Measurements from ENCODE around the gene GCNA. TPM values are rescaled to one million over a fixed set of nuclear protein-coding genes. Genes with fewer than 3 reads are reported as not detected.

Gene GCNA, protein sequence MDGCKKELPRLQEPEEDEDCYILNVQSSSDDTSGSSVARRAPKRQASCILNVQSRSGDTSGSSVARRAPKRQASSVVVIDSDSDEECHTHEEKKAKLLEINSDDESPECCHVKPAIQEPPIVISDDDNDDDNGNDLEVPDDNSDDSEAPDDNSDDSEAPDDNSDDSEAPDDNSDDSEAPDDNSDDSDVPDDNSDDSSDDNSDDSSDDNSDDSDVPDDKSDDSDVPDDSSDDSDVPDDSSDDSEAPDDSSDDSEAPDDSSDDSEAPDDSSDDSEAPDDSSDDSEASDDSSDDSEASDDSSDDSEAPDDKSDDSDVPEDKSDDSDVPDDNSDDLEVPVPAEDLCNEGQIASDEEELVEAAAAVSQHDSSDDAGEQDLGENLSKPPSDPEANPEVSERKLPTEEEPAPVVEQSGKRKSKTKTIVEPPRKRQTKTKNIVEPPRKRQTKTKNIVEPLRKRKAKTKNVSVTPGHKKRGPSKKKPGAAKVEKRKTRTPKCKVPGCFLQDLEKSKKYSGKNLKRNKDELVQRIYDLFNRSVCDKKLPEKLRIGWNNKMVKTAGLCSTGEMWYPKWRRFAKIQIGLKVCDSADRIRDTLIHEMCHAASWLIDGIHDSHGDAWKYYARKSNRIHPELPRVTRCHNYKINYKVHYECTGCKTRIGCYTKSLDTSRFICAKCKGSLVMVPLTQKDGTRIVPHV
- total RNA-seq (2016; rRNA removed; fragmentation: Illumina TruSeq; extraction: Trizol) (0.17 and 0.66 TPM in 2 replicates), polyA plus RNA-seq (2011; rRNA removed) (0.38 and 0.44 TPM in 2 replicates), polyA minus RNA-seq (2011; rRNA and poly(A)+ RNA removed; ENCODE audit: low replicate concordance) (0.48 and 0.96 TPM in 2 replicates), Bru-seq, nascent RNA (percentile 39 among the genes with signal in this experiment), BruChase-seq, experiment 1, labeled RNA remaining after a 6-hour chase (percentile 73 among the genes with signal in this experiment), BruChase-seq, experiment 2, labeled RNA remaining after a 2-hour chase (percentile 60 among the genes with signal in this experiment)
- total RNA-seq (2016; cell fraction: cytosol; rRNA removed; fragmentation: Illumina TruSeq; extraction: Trizol; ENCODE audit: low read depth) = 0.35 and 0.51 TPM in 2 replicates
- total RNA-seq (2016; cell fraction: insoluble cytoplasmic fraction; rRNA removed; fragmentation: Illumina TruSeq; extraction: Trizol) = 0.27 and 0.32 TPM in 2 replicates
- total RNA-seq (2016; cell fraction: membrane; rRNA removed; fragmentation: Illumina TruSeq; extraction: Trizol) = 0.38 and 0.43 TPM in 2 replicates
- total RNA-seq (2016; cell fraction: nucleus; rRNA removed; fragmentation: Illumina TruSeq; extraction: Trizol) = 0.62 and 0.69 TPM in 2 replicates
- polyA plus RNA-seq (2011; cell fraction: cytosol; rRNA removed) = 0.09 and 0.12 TPM in 2 replicates
- 1.7 and 2.0 TPM in 2 replicates for polyA plus RNA-seq (2011; cell fraction: nucleus; rRNA removed)
- polyA plus RNA-seq (2012) = 0.27 and 0.55 TPM in 2 replicates
- 0.05 and 0.11 TPM in 2 replicates for polyA plus RNA-seq (2016; cell fraction: cytosol; fragmentation: Illumina TruSeq; extraction: Trizol; ENCODE audit: low read depth)
- 0.17 and 0.27 TPM in 2 replicates for polyA plus RNA-seq (2016; cell fraction: insoluble cytoplasmic fraction; fragmentation: Illumina TruSeq; extraction: Trizol; ENCODE audit: low read depth)
- polyA plus RNA-seq (2016; cell fraction: membrane; fragmentation: Illumina TruSeq; extraction: Trizol; ENCODE audit: low read depth) = 0.17 and 0.20 TPM in 2 replicates
- polyA plus RNA-seq (2016; cell fraction: nucleus; fragmentation: Illumina TruSeq; extraction: Trizol; ENCODE audit: insufficient read depth, low read depth) = 1.8 and 2.4 TPM in 2 replicates
- polyA minus RNA-seq (2011; cell fraction: cytosol; rRNA and poly(A)+ RNA removed) = not detected in 2 replicates
- 0.77 and 1.1 TPM in 2 replicates for polyA minus RNA-seq (2011; cell fraction: nucleus; rRNA and poly(A)+ RNA removed)
- long read RNA-seq, experiment 1 = 0 reads
- long read RNA-seq, experiment 2 = 0 reads

GRCh38 chrX:71578253-71579135 lies at the start of gene GCNA:
GCNA (plus strand) TSS chrX:71578437; CDS start chrX:71580822, 2,385 bp downstream.
- no peaks in the 10 kb centered on the region for H3K9me3 ChIP-seq (ENCODE audit: low read length)
- FAIRE-seq (no peak), DNase-seq (ENCODE audit: low spot score) (no peak), ATAC-seq (no peak; the same call in 2 of the 3 replicates)
- ChIA-PET CTCF (ENCODE audit: low intra/inter-chr PET ratio, low total read pairs) (no interaction called here), POLR2A (no interaction called here)
- H3K4me2 ChIP-seq (ENCODE audit: low read depth, low read length) = no peak within 1 kb of the TSS
- no peak within 1 kb of the TSS for H3K4me3 ChIP-seq (replicated peaks in 1 of 3; ENCODE audit: insufficient read depth in 1 of 3, low read depth in 2 of 3, low read length in 3 of 3)
- H3K9ac ChIP-seq (ENCODE audit: insufficient read depth, low read depth, low read length) = no peak within 1 kb of the TSS
- no peaks in the 10 kb centered on the region for H3K27me3 ChIP-seq (ENCODE audit: control insufficient read depth in 1 of 2, insufficient read depth in 2 of 2, low read length in 2 of 2)
- intact Hi-C loops (cut with micrococcal nuclease; ENCODE audit: unreplicated experiment) = no loop called here
- WGBS (ENCODE audit: low lambda C conversion rate) = 98% methylated on average over 44 of the region's 48 CpGs
- BruUV-seq (replicated peaks) = no TSS peak
- no peak within 1 kb of the TSS for H3K27ac ChIP-seq (ENCODE audit: extremely low read length, insufficient read depth, low read length)
- no peaks in the 10 kb centered on the region for H3K4me1 ChIP-seq (ENCODE audit: insufficient read depth, low read length)
- in situ Hi-C loops (cut with HindIII; ENCODE audit: extremely low pct_ligation_motif_present, low pct_unique_long_range_greater_than_20kb) = no loop called here
- H2AFZ ChIP-seq (ENCODE audit: low read length) = no peak within 1 kb of the TSS
- H3K36me3 ChIP-seq (replicated peaks in 1 of 2; ENCODE audit: control insufficient read depth in 1 of 2, insufficient read depth in 2 of 2, low read length in 2 of 2) = peaks cover 0 to 8% of the 10 kb centered on the region in 2 experiments; a peak in 1 of 5 replicates
- H4K20me1 ChIP-seq (ENCODE audit: insufficient read depth, low read length) = no peaks in the 10 kb centered on the region
- no peaks in the 10 kb centered on the region for H3K79me2 ChIP-seq (ENCODE audit: insufficient read depth, low read length)
- TF ChIP-seq AGO2 (optimal IDR thresholded peaks at IDR 0.05; ENCODE audit: low read depth, low read length) = peak; percentile 83
- no peak for TF ChIP-seq ZBTB43 (CRISPR knock-in tag; conservative IDR thresholded peaks at IDR 0.05)
- TF ChIP-seq ERF (CRISPR knock-in tag; IDR thresholded peaks at IDR 0.05) = no peak
- no peak for TF ChIP-seq ZNF839 (CRISPR knock-in tag; IDR thresholded peaks at IDR 0.05; ENCODE audit: borderline replicate concordance)
- 0 out of 2 replicates have a peak, but pooled peaks have one; percentile 3 for TF ChIP-seq HNRNPL (IDR thresholded peaks at IDR 0.05; ENCODE audit: low read depth, low read length)
- no peak for TF ChIP-seq ZNF10 (CRISPR knock-in tag; IDR thresholded peaks at IDR 0.05; ENCODE audit: borderline replicate concordance, low read depth)
- TF ChIP-seq, protein P1, sequence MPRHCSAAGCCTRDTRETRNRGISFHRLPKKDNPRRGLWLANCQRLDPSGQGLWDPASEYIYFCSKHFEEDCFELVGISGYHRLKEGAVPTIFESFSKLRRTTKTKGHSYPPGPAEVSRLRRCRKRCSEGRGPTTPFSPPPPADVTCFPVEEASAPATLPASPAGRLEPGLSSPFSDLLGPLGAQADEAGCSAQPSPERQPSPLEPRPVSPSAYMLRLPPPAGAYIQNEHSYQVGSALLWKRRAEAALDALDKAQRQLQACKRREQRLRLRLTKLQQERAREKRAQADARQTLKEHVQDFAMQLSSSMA (CRISPR knock-in tag; IDR thresholded peaks at IDR 0.05) = no peak
- no peak for TF ChIP-seq ZNF382 (CRISPR knock-in tag; IDR thresholded peaks at IDR 0.05; ENCODE audit: borderline replicate concordance)
- no peak for TF ChIP-seq ZNF761 (CRISPR knock-in tag; conservative IDR thresholded peaks at IDR 0.05)
- TF ChIP-seq, protein P2, sequence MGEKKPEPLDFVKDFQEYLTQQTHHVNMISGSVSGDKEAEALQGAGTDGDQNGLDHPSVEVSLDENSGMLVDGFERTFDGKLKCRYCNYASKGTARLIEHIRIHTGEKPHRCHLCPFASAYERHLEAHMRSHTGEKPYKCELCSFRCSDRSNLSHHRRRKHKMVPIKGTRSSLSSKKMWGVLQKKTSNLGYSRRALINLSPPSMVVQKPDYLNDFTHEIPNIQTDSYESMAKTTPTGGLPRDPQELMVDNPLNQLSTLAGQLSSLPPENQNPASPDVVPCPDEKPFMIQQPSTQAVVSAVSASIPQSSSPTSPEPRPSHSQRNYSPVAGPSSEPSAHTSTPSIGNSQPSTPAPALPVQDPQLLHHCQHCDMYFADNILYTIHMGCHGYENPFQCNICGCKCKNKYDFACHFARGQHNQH (CRISPR knock-in tag; IDR thresholded peaks at IDR 0.05) = no peak
- TF ChIP-seq, protein P3, sequence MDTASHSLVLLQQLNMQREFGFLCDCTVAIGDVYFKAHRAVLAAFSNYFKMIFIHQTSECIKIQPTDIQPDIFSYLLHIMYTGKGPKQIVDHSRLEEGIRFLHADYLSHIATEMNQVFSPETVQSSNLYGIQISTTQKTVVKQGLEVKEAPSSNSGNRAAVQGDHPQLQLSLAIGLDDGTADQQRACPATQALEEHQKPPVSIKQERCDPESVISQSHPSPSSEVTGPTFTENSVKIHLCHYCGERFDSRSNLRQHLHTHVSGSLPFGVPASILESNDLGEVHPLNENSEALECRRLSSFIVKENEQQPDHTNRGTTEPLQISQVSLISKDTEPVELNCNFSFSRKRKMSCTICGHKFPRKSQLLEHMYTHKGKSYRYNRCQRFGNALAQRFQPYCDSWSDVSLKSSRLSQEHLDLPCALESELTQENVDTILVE (CRISPR knock-in tag; IDR thresholded peaks at IDR 0.05) = no peak
